ENCODE results near the gene GPRASP2. TPM values are rescaled to one million over a fixed set of nuclear protein-coding genes. Genes with fewer than 3 reads are reported as not detected.
"Not testable (repeated sequence)": the region's sequence is repeated elsewhere in the genome, so short reads cannot be mapped to it uniquely, and the experiment has no call there.

GPRASP2 gene
- 36.7 and 42.7 TPM in 2 replicates for total RNA-seq
- polyA plus RNA-seq, result 23.8 and 34.1 TPM in 2 replicates

- no peaks in the 10 kb centered on the region for H3K27me3 ChIP-seq
- no peaks in the 10 kb centered on the region for H3K4me1 ChIP-seq (ENCODE audit: low read depth)
- no peaks in the 10 kb centered on the region for H3K9me3 ChIP-seq (ENCODE audit: low read depth)
- DNase-seq (ENCODE audit: low read depth in 1 of 2, low spot score in 1 of 2), result peak; percentile 30 to 55
- no peaks in the 10 kb centered on the region for H3K36me3 ChIP-seq
- TF ChIP-seq CTCF (IDR thresholded peaks at IDR 0.05; ENCODE audit: low read depth, low read length), result no peak
- peak within 1 kb of the TSS; percentile 78 for H3K4me3 ChIP-seq
- peak within 1 kb of the TSS; percentile 39 for H3K27ac ChIP-seq
Observed at GRCh38 chrX:102712216-102712966, at the start of gene GPRASP2. GPRASP2 (plus strand) TSS chrX:102712448; CDS start chrX:102714870, 2,422 bp downstream.

GRCh38 chrX:102663820-102664219 is 48.4 kb upstream of the GPRASP2 start:
- not testable (repeated sequence) for DNase-seq (ENCODE audit: low read depth in 1 of 2, low spot score in 1 of 2); H3K4me1 ChIP-seq (ENCODE audit: low read depth); H3K36me3 ChIP-seq; H3K9me3 ChIP-seq (ENCODE audit: low read depth); H3K27me3 ChIP-seq; H3K4me3 ChIP-seq; H3K27ac ChIP-seq

- not testable (repeated sequence) for H3K4me3 ChIP-seq; H3K36me3 ChIP-seq; H3K27me3 ChIP-seq; DNase-seq (ENCODE audit: low read depth in 1 of 2, low spot score in 1 of 2); H3K27ac ChIP-seq; H3K4me1 ChIP-seq (ENCODE audit: low read depth); H3K9me3 ChIP-seq (ENCODE audit: low read depth)
Observed at GRCh38 chrX:102667034-102667433, 45.2 kb upstream of the GPRASP2 start.

GRCh38 chrX:102669526-102669925 is 42.7 kb upstream of the GPRASP2 start:
- no peak for TF ChIP-seq CTCF (IDR thresholded peaks at IDR 0.05; ENCODE audit: low read depth, low read length)
- no peaks in the 10 kb centered on the region for H3K4me1 ChIP-seq (ENCODE audit: low read depth)
- H3K9me3 ChIP-seq (ENCODE audit: low read depth), result no peaks in the 10 kb centered on the region
- no peaks in the 10 kb centered on the region for H3K27me3 ChIP-seq
- no peak overlapping the region for H3K4me3 ChIP-seq
- no peaks in the 10 kb centered on the region for H3K36me3 ChIP-seq
- H3K27ac ChIP-seq, result no peak overlapping the region
- DNase-seq (ENCODE audit: low read depth in 1 of 2, low spot score in 1 of 2), result peak in 1 of 2 donors; percentile 36

GRCh38 chrX:102672856-102673255 is 39.4 kb upstream of the GPRASP2 start:
- TF ChIP-seq CTCF (IDR thresholded peaks at IDR 0.05; ENCODE audit: low read depth, low read length), result no peak
- DNase-seq (ENCODE audit: low read depth in 1 of 2, low spot score in 1 of 2), result peak in 1 of 2 donors; percentile 77
- Histone ChIP-seq H3K36me3 (no peaks in the 10 kb centered on the region), H3K27ac (no peak overlapping the region), H3K9me3 (ENCODE audit: low read depth) (no peaks in the 10 kb centered on the region), H3K4me1 (ENCODE audit: low read depth) (no peaks in the 10 kb centered on the region), H3K27me3 (no peaks in the 10 kb centered on the region), H3K4me3 (no peak overlapping the region)

- not testable (repeated sequence) for H3K4me3 ChIP-seq; H3K27me3 ChIP-seq; H3K27ac ChIP-seq; H3K36me3 ChIP-seq; H3K4me1 ChIP-seq (ENCODE audit: low read depth); H3K9me3 ChIP-seq (ENCODE audit: low read depth); DNase-seq (ENCODE audit: low read depth in 1 of 2, low spot score in 1 of 2)
Observed at GRCh38 chrX:102677479-102677878, 34.8 kb upstream of the GPRASP2 start.

GRCh38 chrX:102684772-102685520 is 27.3 kb upstream of the GPRASP2 start:
- no peak for TF ChIP-seq CTCF (IDR thresholded peaks at IDR 0.05; ENCODE audit: low read depth, low read length)
- H3K27ac ChIP-seq, result no peak overlapping the region
- H3K4me1 ChIP-seq (ENCODE audit: low read depth), result no peaks in the 10 kb centered on the region
- no peaks in the 10 kb centered on the region for H3K27me3 ChIP-seq
- no peaks in the 10 kb centered on the region for H3K36me3 ChIP-seq
- peak in 1 of 2 donors; percentile 4 for DNase-seq (ENCODE audit: low read depth in 1 of 2, low spot score in 1 of 2)
- no peak overlapping the region for H3K4me3 ChIP-seq
- no peaks in the 10 kb centered on the region for H3K9me3 ChIP-seq (ENCODE audit: low read depth)

Measured in cardiac muscle cell (in vitro differentiated cells and primary cell).